ENCODE data around the gene CLIP3. TPM values are rescaled to one million over a fixed set of nuclear protein-coding genes. Genes with fewer than 3 reads are reported as not detected.
"Not testable (repeated sequence)": the region's sequence is repeated elsewhere in the genome, so short reads cannot be mapped to it uniquely, and the experiment has no call there.

CLIP3 gene
- total RNA-seq, 6 donors from 2014 or later, result 3.0 to 13.0 (median 6.4) TPM

DNA sequence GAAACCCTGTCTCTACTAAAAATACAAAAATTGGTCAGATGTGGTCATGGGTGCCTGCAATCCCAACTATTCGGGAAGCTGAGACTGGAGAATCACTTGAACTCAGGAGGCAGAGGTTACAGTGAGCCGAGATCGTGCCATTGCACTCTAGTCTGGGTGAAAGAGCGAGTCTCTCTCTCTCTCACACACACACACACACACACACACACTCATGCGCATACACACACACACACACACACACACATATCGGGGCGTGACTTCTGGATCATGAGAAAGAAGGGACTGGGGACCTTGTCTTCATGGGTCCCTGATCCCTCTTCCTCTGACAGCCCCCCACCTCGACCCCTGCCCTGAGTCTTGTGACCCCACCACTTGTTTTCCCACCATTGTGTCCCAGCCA is 49.5 kb downstream of the CLIP3 start:
- Histone ChIP-seq H3K36me3 (no peaks in the 10 kb centered on the region), H3K27me3 (peaks cover 0 to 12% (median 0%) of the 10 kb centered on the region in 4 donors), H3K4me1 (peaks cover 7 to 12% (median 9%) of the 10 kb centered on the region in 4 donors), H3K27ac (no peak overlapping the region), H3K4me3 (no peak overlapping the region), H3K9me3 (no peaks in the 10 kb centered on the region)
- ATAC-seq (ENCODE audit: low FRiP score in 2 of 2) (no peak), DNase-seq (no peak)
- TF ChIP-seq, protein P1, sequence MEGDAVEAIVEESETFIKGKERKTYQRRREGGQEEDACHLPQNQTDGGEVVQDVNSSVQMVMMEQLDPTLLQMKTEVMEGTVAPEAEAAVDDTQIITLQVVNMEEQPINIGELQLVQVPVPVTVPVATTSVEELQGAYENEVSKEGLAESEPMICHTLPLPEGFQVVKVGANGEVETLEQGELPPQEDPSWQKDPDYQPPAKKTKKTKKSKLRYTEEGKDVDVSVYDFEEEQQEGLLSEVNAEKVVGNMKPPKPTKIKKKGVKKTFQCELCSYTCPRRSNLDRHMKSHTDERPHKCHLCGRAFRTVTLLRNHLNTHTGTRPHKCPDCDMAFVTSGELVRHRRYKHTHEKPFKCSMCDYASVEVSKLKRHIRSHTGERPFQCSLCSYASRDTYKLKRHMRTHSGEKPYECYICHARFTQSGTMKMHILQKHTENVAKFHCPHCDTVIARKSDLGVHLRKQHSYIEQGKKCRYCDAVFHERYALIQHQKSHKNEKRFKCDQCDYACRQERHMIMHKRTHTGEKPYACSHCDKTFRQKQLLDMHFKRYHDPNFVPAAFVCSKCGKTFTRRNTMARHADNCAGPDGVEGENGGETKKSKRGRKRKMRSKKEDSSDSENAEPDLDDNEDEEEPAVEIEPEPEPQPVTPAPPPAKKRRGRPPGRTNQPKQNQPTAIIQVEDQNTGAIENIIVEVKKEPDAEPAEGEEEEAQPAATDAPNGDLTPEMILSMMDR (IDR thresholded peaks at IDR 0.05), result no peak
- TF ChIP-seq POLR2A (IDR thresholded peaks at IDR 0.05) (no peak), EP300 (IDR thresholded peaks at IDR 0.05) (no peak), POLR2AphosphoS5 (IDR thresholded peaks at IDR 0.05) (no peak)
- 77 to 81% methylated on average over 7 to 8 of the region's 8 CpGs for WGBS, 2 donors

DNA sequence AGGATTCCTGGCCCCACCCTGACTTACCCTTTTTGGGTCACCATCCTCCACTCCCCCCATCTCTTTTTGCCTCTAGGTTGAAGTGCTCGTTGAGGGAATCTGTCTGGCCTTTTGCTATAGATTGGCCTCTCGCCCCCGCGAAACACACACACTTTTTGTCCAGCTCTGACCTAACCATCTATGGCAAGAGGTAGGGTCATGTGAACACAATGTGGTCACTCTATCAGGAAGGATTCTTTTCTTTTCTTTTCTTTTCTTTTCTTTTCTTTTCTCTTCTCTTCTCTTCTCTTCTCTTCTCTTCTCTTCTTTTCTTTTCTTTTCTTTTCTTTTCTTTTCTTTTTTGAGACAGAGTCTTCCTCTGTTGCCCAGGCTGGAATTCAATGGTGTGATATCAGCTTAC is 51.7 kb downstream of the CLIP3 start:
- H3K4me1 ChIP-seq; H3K4me3 ChIP-seq; H3K27me3 ChIP-seq; DNase-seq; H3K36me3 ChIP-seq; H3K9me3 ChIP-seq; H3K27ac ChIP-seq; ATAC-seq (ENCODE audit: low FRiP score in 2 of 2): not testable (repeated sequence)
- 82 to 90% methylated on average over 4 of the region's 4 CpGs for WGBS, 2 donors

DNA sequence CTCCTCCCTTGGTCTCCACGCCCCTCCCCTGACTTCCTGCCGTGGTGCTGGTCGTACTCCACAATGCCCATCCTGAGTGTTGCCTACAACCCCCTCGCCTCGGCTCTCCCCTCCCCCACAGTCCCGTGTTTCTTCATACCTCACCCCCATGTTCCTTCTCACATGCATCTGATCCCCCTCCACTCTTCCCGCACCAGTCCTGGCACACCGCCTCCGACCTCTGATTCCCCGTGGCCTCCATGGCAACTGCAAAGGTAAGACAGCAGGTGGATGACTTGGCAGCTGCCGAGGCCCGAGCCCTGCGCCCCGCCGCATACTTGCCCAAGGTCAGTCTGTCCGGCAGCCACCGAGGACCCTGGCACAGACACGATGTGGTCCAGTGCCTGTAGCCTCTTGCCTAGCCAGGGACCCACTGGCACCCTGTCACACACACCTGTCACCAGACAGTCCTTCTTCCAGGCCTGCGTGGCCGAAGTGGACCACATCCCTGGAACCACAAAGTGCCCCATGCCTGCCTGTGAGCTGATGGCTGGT is 53.8 kb downstream of the CLIP3 start:
- WGBS, 2 donors, result 54 to 55% methylated on average over 13 to 16 of the region's 20 CpGs
- ATAC-seq (ENCODE audit: low FRiP score in 2 of 2), result no peak
- H3K27ac ChIP-seq, result no peak overlapping the region
- H3K9me3 ChIP-seq, result no peaks in the 10 kb centered on the region
- H3K4me3 ChIP-seq, result no peak overlapping the region
- no peak for TF ChIP-seq POLR2A (IDR thresholded peaks at IDR 0.05)
- TF ChIP-seq EP300 (IDR thresholded peaks at IDR 0.05), result no peak
- TF ChIP-seq, protein P1 (IDR thresholded peaks at IDR 0.05), result no peak
- TF ChIP-seq POLR2AphosphoS5 (IDR thresholded peaks at IDR 0.05), result no peak
- peak in 1 of 2 donors; percentile 72 for DNase-seq
- no peaks in the 10 kb centered on the region for H3K36me3 ChIP-seq
- no peaks in the 10 kb centered on the region for H3K27me3 ChIP-seq
- H3K4me1 ChIP-seq, result no peaks in the 10 kb centered on the region

GRCh38 chr19:35978271-35978670 is 54.4 kb downstream of the CLIP3 start:
- H3K36me3 ChIP-seq, result no peaks in the 10 kb centered on the region
- H3K4me3 ChIP-seq, result no peak overlapping the region
- no peak overlapping the region for H3K27ac ChIP-seq
- TF ChIP-seq EP300 (IDR thresholded peaks at IDR 0.05) (no peak), POLR2AphosphoS5 (IDR thresholded peaks at IDR 0.05) (no peak), POLR2A (IDR thresholded peaks at IDR 0.05) (no peak)
- TF ChIP-seq, protein P1 (IDR thresholded peaks at IDR 0.05), result no peak
- no peaks in the 10 kb centered on the region for H3K4me1 ChIP-seq
- H3K27me3 ChIP-seq, result no peaks in the 10 kb centered on the region
- H3K9me3 ChIP-seq, result no peaks in the 10 kb centered on the region
- ATAC-seq (ENCODE audit: low FRiP score in 2 of 2) (no peak), DNase-seq (no peak)
- WGBS, 2 donors, result 52 to 55% methylated on average over 5 of the region's 5 CpGs

DNA sequence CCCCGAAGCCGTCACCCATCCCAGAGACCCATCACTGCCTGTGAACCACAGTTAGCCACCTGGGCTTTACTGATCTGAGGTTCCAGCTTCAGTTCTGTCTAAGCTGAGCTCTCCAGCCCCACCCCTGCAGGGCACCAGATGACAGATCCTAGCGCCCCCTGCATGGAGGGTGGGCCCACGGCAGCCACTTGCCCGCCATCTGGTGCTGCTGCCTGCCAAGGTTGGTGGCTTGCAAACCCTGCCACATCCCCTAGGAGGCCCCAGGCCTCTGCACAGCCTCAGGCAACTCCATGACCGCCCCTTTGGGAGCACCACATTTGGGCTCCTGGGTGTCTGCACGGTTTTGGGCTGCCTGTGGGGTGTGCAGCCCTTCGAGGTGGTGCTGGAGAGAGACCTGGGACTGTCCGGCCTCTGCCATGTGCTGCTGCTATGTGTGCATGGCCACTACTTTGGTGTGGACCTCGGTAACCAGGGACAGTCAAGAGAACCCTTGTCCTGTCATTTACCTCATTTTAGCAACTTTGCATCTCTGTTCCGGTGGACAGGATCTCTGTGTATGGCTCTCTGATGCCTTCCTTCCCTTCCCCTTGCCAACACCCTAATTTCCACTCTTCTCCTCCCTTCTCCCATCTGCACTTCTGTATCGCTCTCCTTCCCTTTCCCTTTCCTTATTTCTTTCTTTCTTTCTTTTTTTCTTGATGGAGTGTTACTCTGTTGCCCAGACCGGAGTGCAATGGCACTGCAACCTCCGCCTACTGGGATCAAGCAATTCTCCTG is 55.0 kb downstream of the CLIP3 start:
- H3K36me3 ChIP-seq, result no peaks in the 10 kb centered on the region
- WGBS, 2 donors, result 66 to 76% methylated on average over 7 to 11 of the region's 14 CpGs
- TF ChIP-seq POLR2AphosphoS5 (IDR thresholded peaks at IDR 0.05) (no peak), POLR2A (IDR thresholded peaks at IDR 0.05) (no peak), EP300 (IDR thresholded peaks at IDR 0.05) (no peak)
- TF ChIP-seq, protein P1 (IDR thresholded peaks at IDR 0.05), result no peak
- H3K27me3 ChIP-seq, result no peaks in the 10 kb centered on the region
- DNase-seq, result peak in 1 of 2 donors; percentile 66
- H3K4me3 ChIP-seq, result no peak overlapping the region
- H3K9me3 ChIP-seq, result no peaks in the 10 kb centered on the region
- peak in 1 of 2 donors; percentile 21 for ATAC-seq (ENCODE audit: low FRiP score in 2 of 2)
- no peak overlapping the region for H3K27ac ChIP-seq
- H3K4me1 ChIP-seq, result no peaks in the 10 kb centered on the region

All from upper lobe of left lung (tissue), 6 donors.